AG04449 (cell line): Measurements from ENCODE around the gene METAP1D.

ENCODE experiments used
- CTCF ChIA-PET: fragments of 350-600 bp; formaldehyde crosslinking; extraction: SDS; loops from one replicate; lab custom pipeline; 2021; ENCODE audit warnings: antibody characterized with exemption; lab: Yijun Ruan, JAX
- POLR2A ChIA-PET: fragments of 400-600, 350-600 bp; formaldehyde crosslinking; extraction: SDS; loops from one replicate; lab custom pipeline; 2020; ENCODE audit warnings: antibody characterized with exemption, inconsistent platforms; lab: Yijun Ruan, JAX
- DNase-seq: peaks from one replicate; pipeline ENCODE4 v3.0.0-alpha.2; 2010; ENCODE audit warnings: low read depth, low spot score
- H3K4me3 ChIP-seq: 2 replicates; pipeline ENCODE4 v1.5.1; 2011; ENCODE audit warnings: low read depth, mild to moderate bottlenecking, control low read depth, low read length
- TF ChIP-seq, protein P1 (sequence below): IDR thresholded peaks from one replicate; pipeline ENCODE4 v1.5.1; 2011; ENCODE audit warnings: mild to moderate bottlenecking, moderate library complexity, low read length, control low read depth, inconsistent platforms; ENCODE audit not compliant: insufficient read depth; ENCODE audit errors: missing control alignments

METAP1D gene

DNA sequence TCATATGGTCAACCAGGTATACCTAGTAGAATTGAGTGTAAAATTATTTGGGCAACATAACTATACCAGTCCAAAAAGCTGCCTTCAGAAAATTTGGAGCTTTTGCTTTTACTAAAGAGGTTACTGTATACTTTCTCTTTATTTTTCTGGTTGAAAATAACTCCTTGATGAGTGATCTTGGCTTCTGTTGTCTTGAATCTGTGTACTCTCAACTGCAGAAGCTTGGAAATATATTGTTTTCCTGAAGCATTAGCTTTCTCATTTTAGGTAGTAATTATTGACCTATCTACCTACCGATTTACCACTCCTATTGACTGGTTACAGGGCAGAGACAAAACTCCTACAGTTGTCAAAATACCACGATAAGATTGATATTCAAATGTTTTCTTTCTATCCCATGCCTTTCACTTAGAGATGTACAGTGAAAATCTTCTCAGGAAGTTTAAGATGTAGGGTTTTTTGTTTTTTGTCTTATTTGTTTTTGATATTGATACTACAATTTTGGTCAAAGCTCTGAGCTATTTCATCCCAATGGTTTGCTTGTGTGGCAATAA lies 49.9 kb downstream of the METAP1D start:
- CTCF ChIA-PET, result interaction anchor here (1.1 to 1.2 kb wide), 4 partner anchors 10 to 57 kb away, joined by 3 read pairs; no protein-coding TSS in a partner anchor
- POLR2A ChIA-PET, result interaction anchor here (0.8 kb wide), 1 partner anchor 36 kb away, joined by 3 read pairs; the partner anchor contains the start of gene DLX1
- H3K4me3 ChIP-seq, result no peak overlapping the region
- no peak for DNase-seq
- TF ChIP-seq, protein P1, sequence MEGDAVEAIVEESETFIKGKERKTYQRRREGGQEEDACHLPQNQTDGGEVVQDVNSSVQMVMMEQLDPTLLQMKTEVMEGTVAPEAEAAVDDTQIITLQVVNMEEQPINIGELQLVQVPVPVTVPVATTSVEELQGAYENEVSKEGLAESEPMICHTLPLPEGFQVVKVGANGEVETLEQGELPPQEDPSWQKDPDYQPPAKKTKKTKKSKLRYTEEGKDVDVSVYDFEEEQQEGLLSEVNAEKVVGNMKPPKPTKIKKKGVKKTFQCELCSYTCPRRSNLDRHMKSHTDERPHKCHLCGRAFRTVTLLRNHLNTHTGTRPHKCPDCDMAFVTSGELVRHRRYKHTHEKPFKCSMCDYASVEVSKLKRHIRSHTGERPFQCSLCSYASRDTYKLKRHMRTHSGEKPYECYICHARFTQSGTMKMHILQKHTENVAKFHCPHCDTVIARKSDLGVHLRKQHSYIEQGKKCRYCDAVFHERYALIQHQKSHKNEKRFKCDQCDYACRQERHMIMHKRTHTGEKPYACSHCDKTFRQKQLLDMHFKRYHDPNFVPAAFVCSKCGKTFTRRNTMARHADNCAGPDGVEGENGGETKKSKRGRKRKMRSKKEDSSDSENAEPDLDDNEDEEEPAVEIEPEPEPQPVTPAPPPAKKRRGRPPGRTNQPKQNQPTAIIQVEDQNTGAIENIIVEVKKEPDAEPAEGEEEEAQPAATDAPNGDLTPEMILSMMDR, result no peak

DNA sequence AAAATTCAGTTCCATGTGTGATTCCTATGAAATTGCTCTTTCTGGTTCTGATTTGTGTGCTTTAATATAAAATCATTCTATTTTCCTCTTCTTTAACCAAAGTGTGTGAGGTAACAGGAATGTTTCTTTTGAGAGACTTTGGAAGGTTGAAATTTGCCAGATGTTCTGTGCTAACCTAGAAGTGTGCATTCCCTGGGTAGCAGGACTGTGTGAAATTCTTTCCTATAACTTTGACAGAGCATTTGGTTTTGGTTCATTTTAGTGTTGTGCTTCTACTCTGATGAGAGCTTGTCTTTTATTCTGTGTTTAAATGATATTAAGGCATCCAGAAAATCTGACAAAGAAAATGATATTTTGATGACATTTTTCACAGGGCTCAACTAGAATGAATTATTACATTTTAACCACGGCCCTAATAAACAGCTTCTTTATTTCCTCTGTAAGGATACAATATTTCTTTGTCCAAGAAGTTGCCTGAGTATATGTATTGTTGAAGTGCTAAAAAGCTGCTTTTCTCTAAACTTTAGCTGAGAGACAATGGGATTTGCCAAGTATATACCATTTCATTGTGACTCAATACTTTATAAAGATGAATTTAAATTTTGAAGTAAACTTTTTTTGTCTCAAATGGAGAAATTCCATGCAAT lies 50.8 kb downstream of the METAP1D start:
- CTCF ChIA-PET, result interaction anchor here (1.2 kb wide), 2 partner anchors 38 to 56 kb away, joined by 3 read pairs; no protein-coding TSS in a partner anchor
- DNase-seq, result no peak
- no peak overlapping the region for H3K4me3 ChIP-seq
- TF ChIP-seq, protein P1, result no peak
- POLR2A ChIA-PET, result no interaction called here

DNA sequence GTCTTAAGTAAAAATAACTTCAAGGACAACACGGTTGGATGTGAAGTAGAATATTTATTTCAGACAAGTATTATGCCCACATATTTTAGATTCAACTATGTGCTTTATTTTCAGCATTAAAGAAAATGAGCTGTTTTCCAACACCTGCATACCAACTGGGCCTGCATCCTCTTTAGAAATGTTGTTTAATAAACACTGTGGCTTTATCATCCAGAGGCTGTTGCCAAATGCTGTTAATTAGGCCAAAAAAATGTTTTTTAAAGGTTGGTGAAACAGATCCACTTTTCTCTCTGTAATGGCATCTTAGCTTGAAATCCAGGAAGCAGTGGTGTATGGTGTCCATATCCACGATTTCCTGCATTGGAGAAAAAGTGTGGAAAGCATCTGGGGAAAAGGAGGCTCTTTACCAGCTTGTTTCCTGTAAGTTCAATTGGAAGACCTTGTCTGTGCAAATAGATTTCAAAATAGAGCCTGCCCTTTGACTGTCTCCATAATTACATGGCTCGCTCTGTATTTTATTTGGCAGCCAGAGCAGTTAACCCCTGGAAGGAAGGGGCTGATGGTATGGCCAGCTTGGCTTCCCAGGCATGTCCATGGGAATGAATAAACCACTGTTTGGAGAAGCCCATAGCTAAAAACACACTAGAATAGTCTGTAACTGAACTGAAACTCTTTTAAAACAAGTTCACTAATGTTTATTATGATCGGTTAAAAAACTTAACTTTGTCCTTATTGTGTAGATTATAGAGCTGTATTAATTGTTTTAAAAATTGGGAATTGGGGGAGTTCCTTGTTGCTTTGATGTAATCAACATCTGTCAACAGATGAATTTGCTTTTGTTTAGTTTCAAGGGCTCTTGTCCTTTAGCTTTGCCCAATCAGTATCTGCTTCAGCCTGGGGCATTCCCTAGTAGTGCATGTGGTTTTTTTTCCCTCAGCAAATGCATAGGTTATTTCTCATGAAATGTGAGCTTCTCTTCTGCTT lies 52.5 kb downstream of the METAP1D start:
- no peak overlapping the region for H3K4me3 ChIP-seq
- TF ChIP-seq, protein P1, result no peak
- no peak for DNase-seq
- POLR2A ChIA-PET, result interaction anchor here (0.6 to 1.0 kb wide), 3 partner anchors 11 to 36 kb away, joined by 3 read pairs; partner anchors contain the start of gene DLX1
- CTCF ChIA-PET, result interaction anchor here (0.5 to 1.7 kb wide), 3 partner anchors 52 to 344 kb away, joined by 3 to 6 read pairs (median 3); no protein-coding TSS in a partner anchor

DNA sequence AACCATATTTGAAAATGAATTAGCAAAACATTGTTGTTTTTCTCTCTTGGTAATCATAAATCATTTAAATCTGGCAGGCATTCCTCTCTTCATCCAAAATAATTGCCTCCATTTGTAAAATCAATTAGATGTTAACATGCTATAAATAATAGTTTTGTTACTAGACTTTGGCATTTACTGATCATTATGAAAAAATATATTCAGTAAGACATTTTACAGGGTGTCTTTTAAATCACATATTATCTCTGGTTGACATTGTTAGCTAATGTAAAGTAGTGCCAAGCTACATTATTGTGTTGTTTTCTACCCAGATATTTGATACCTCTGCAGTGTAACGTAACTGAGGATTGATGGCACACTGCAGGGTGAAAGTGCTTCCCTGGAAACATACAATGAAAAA lies 53.7 kb downstream of the METAP1D start:
- no peak overlapping the region for H3K4me3 ChIP-seq
- TF ChIP-seq, protein P1, result no peak
- ChIA-PET POLR2A (no interaction called here), CTCF (no interaction called here)
- DNase-seq, result no peak

DNA sequence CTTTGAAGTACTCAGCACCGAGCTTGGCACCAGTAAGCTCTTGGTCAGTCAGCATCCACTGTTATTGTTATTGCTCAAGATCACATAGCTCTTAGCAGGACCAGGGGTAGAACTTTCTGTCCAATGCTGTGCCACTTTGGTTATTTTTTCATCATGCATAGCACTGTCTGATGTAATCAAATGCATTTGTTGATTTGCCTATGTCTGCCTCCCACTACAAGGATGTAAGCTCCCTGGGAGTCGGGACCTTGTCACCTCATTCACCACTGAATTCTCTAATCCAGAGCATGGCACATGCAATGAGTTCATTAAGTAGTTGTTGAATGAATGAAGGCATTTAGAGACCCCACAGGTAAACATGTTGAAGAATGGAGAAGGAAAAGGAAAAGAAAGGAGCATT lies 56.5 kb downstream of the METAP1D start:
- CTCF ChIA-PET, result no interaction called here
- no peak for DNase-seq
- POLR2A ChIA-PET, result no interaction called here
- TF ChIP-seq, protein P1, result no peak
- H3K4me3 ChIP-seq, result no peak overlapping the region
